GM18505 (cell line): Measurements from ENCODE around the gene SPO11.

ENCODE experiments used
- ATAC-seq: cut with Tn5 transposase; IDR thresholded peaks from one replicate; pipeline ENCODE4 v1.9.1; 2021; ENCODE audit not compliant: unreplicated experiment
- POLR2A ChIP-seq: IDR thresholded peaks from 4 replicates; pipeline ENCODE4 v1.6.1; 2011; ENCODE audit warnings: borderline replicate concordance; ENCODE audit not compliant: insufficient read depth, insufficient read length; ENCODE audit errors: extremely low read depth

SPO11 gene

GRCh38 chr20:57317316-57317788 lies 12.3 kb upstream of the SPO11 start:
- ATAC-seq = no peak
- TF ChIP-seq POLR2A = no peak

- ATAC-seq = no peak
- TF ChIP-seq POLR2A = no peak
Measured at GRCh38 chr20:57317789-57318371, 11.7 kb upstream of the SPO11 start.

- ATAC-seq = no peak
- no peak for TF ChIP-seq POLR2A
Measured at GRCh38 chr20:57319584-57319983, 10.0 kb upstream of the SPO11 start.

GRCh38 chr20:57320358-57320757 lies 9.2 kb upstream of the SPO11 start:
- TF ChIP-seq POLR2A = no peak
- no peak for ATAC-seq

GRCh38 chr20:57321142-57321541 lies 8.5 kb upstream of the SPO11 start:
- ATAC-seq = no peak
- TF ChIP-seq POLR2A = no peak

GRCh38 chr20:57322476-57322875 lies 7.1 kb upstream of the SPO11 start:
- ATAC-seq = no peak
- no peak for TF ChIP-seq POLR2A

- TF ChIP-seq POLR2A = no peak
- ATAC-seq = no peak
Measured at GRCh38 chr20:57323034-57323433, 6.6 kb upstream of the SPO11 start.

GRCh38 chr20:57325632-57326356 lies 3.8 kb upstream of the SPO11 start:
- TF ChIP-seq POLR2A = no peak
- no peak for ATAC-seq

- TF ChIP-seq POLR2A = no peak
- no peak for ATAC-seq
Measured at GRCh38 chr20:57326667-57327455, 2.7 kb upstream of the SPO11 start.

GRCh38 chr20:57327820-57328219 lies 1.8 kb upstream of the SPO11 start:
- no peak for TF ChIP-seq POLR2A
- no peak for ATAC-seq

GRCh38 chr20:57330998-57331397 lies 1.4 kb downstream of the SPO11 start:
- ATAC-seq = no peak
- no peak for TF ChIP-seq POLR2A

GRCh38 chr20:57332105-57333089 lies 2.8 kb downstream of the SPO11 start:
- no peak for ATAC-seq
- no peak for TF ChIP-seq POLR2A

- no peak for ATAC-seq
- TF ChIP-seq POLR2A = no peak
Measured at GRCh38 chr20:57335392-57335791, 5.8 kb downstream of the SPO11 start.

- no peak for TF ChIP-seq POLR2A
- no peak for ATAC-seq
Measured at GRCh38 chr20:57341663-57342062, 12.1 kb downstream of the SPO11 start.

GRCh38 chr20:57342829-57343228 lies 13.2 kb downstream of the SPO11 start:
- ATAC-seq = no peak

More at GRCh38 chr20:57342829-57343228, 13.2 kb downstream of the SPO11 start:
- no peak for TF ChIP-seq POLR2A
